Osteoblast (primary cell): ENCODE data around the gene EPHA6. TPM values are rescaled to one million over a fixed set of nuclear protein-coding genes. Genes with fewer than 3 reads are reported as not detected.

ENCODE experiments used
- DNase-seq: peaks from one replicate; pipeline ENCODE4 v3.0.0; 2011; ENCODE audit warnings: low spot score, mixed read lengths; ENCODE audit not compliant: insufficient read length; ENCODE audit errors: missing footprints
- H2AFZ ChIP-seq: 2 replicates; pipeline ENCODE4 v1.6.0; 2011; ENCODE audit warnings: mild to moderate bottlenecking, low read length
- H3K27ac ChIP-seq: 2 replicates; pipeline ENCODE4 v1.5.1; 2011; ENCODE audit warnings: mild to moderate bottlenecking, low read depth, low read length, moderate library complexity
- H3K27me3 ChIP-seq: 2 replicates; pipeline ENCODE4 v1.6.0; 2012; ENCODE audit warnings: mild to moderate bottlenecking, control low read depth, inconsistent platforms, low read length, moderate library complexity; ENCODE audit not compliant: insufficient read depth
- H3K36me3 ChIP-seq: 2 replicates; pipeline ENCODE4 v1.5.1; 2011; ENCODE audit warnings: mild to moderate bottlenecking, low read length, control low read depth, moderate library complexity; ENCODE audit not compliant: insufficient read depth
- H3K4me1 ChIP-seq: 2 replicates; pipeline ENCODE4 v1.5.1; 2011; ENCODE audit warnings: mild to moderate bottlenecking, low read length, control low read depth, moderate library complexity; ENCODE audit not compliant: insufficient read depth
- H3K4me2 ChIP-seq: 2 replicates; pipeline ENCODE4 v1.6.0; 2011; ENCODE audit warnings: mild to moderate bottlenecking, low read length; ENCODE audit not compliant: insufficient read depth
- H3K4me3 ChIP-seq: fragments of 200-600 bp; sonication (generic); 3 replicates; pipeline ENCODE4 v1.5.1; 2012; ENCODE audit warnings: mild to moderate bottlenecking, low read length, inconsistent platforms; ENCODE audit not compliant: insufficient read depth
- H3K79me2 ChIP-seq: 2 replicates; pipeline ENCODE4 v1.6.0; 2012; ENCODE audit warnings: mild to moderate bottlenecking, low read length, control low read depth, inconsistent platforms; ENCODE audit not compliant: insufficient read depth
- H3K9me3 ChIP-seq: 2 replicates; pipeline ENCODE4 v1.5.1; 2011; ENCODE audit warnings: low read depth, low read length, control low read depth
- H4K20me1 ChIP-seq: 2 replicates; pipeline ENCODE4 v1.6.0; 2012; ENCODE audit warnings: mild to moderate bottlenecking, low read length, control low read depth; ENCODE audit not compliant: insufficient read depth
- CTCF ChIP-seq: IDR thresholded peaks from 2 replicates; pipeline ENCODE4 v1.5.1; 2011; ENCODE audit warnings: mild to moderate bottlenecking, low read depth, low read length, moderate library complexity; ENCODE audit errors: extremely low read depth
- total RNA-seq: library from RNA; depleted of rRNA; stranded (reverse); fragments of >200 nt; gene quantifications from 2 replicates; pipeline ENCODE4 v1.2.3, GENCODE V29; 2012

Gene EPHA6
- total RNA-seq, 1 donor: not detected

GRCh38 chr3:97089621-97090020 is 275.2 kb downstream of the EPHA6 start:
- no peak overlapping the region for H3K4me2 ChIP-seq
- no peaks in the 10 kb centered on the region for H4K20me1 ChIP-seq
- H3K79me2 ChIP-seq: no peaks in the 10 kb centered on the region
- H3K4me3 ChIP-seq: no peak overlapping the region
- TF ChIP-seq CTCF: no peak
- no peaks in the 10 kb centered on the region for H3K36me3 ChIP-seq
- no peak overlapping the region for H3K27ac ChIP-seq
- peaks cover 10% of the 10 kb centered on the region for H3K9me3 ChIP-seq
- H2AFZ ChIP-seq: no peak overlapping the region
- H3K27me3 ChIP-seq: no peaks in the 10 kb centered on the region
- H3K4me1 ChIP-seq: no peaks in the 10 kb centered on the region
- DNase-seq: no peak

GRCh38 chr3:97102641-97103040 is 288.2 kb downstream of the EPHA6 start:
- H3K36me3 ChIP-seq: no peaks in the 10 kb centered on the region
- H2AFZ ChIP-seq: no peak overlapping the region
- no peaks in the 10 kb centered on the region for H4K20me1 ChIP-seq
- H3K4me1 ChIP-seq: no peaks in the 10 kb centered on the region
- no peaks in the 10 kb centered on the region for H3K9me3 ChIP-seq
- H3K27ac ChIP-seq: no peak overlapping the region
- no peaks in the 10 kb centered on the region for H3K27me3 ChIP-seq
- no peak overlapping the region for H3K4me3 ChIP-seq
- TF ChIP-seq CTCF: no peak
- H3K79me2 ChIP-seq: no peaks in the 10 kb centered on the region
- H3K4me2 ChIP-seq: no peak overlapping the region
- DNase-seq: no peak

GRCh38 chr3:97105989-97106651 is 291.7 kb downstream of the EPHA6 start:
- no peak overlapping the region for H2AFZ ChIP-seq
- no peaks in the 10 kb centered on the region for H3K4me1 ChIP-seq
- no peak for TF ChIP-seq CTCF

GRCh38 chr3:97106652-97106989 is 292.2 kb downstream of the EPHA6 start:
- H3K9me3 ChIP-seq: peaks cover 1% of the 10 kb centered on the region
- TF ChIP-seq CTCF: no peak
- no peaks in the 10 kb centered on the region for H3K79me2 ChIP-seq
- no peak overlapping the region for H3K4me2 ChIP-seq
- H3K27me3 ChIP-seq: no peaks in the 10 kb centered on the region
- no peak for DNase-seq
- H2AFZ ChIP-seq: no peak overlapping the region
- no peaks in the 10 kb centered on the region for H3K36me3 ChIP-seq
- no peaks in the 10 kb centered on the region for H3K4me1 ChIP-seq
- H3K27ac ChIP-seq: no peak overlapping the region
- H3K4me3 ChIP-seq: no peak overlapping the region
- no peaks in the 10 kb centered on the region for H4K20me1 ChIP-seq

More at GRCh38 chr3:97105989-97106651, 291.7 kb downstream of the EPHA6 start:
- Histone ChIP-seq H3K9me3 (no peaks in the 10 kb centered on the region), H3K4me2 (no peak overlapping the region), H3K27ac (no peak overlapping the region), H3K79me2 (no peaks in the 10 kb centered on the region), H3K36me3 (no peaks in the 10 kb centered on the region), H4K20me1 (no peaks in the 10 kb centered on the region), H3K4me3 (no peak overlapping the region), H3K27me3 (no peaks in the 10 kb centered on the region)
- no peak for DNase-seq
